ENCODE measurements around the gene NKPD1. TPM values are rescaled to one million over a fixed set of nuclear protein-coding genes. Genes with fewer than 3 reads are reported as not detected.

The NKPD1 gene
- total and polyA plus RNA-seq, 4 donors, result not detected

DNA sequence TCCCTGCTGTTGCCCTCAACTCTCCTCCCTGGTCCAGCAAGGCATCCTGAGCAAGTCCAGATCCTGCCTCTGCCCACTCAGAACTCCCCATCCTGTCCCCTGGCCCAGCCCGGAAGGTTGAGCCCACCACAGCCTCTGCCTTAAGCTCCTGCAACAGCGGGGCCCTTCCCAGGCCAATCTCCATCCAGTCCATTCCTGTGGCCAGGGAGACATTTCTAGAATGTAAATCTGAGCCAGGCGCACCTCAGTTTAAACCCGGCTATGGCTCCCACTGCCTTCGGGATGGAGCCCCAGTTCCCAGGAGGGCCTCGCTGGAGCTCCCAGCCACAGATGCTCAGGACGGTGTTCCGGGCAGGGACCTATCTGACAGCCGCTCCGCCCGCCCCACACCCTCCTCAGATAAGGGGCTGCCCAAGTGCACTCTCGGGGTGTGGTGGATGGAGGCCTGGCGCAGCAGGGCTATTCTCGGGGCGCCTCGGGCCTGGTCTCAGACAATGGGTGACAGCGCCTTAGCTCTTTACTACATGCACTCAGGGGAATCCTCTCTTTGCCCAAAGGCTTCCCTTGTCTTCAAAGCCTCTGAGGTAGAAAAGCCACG, 11.9 kb upstream of the NKPD1 start:
- TF ChIP-seq SP1 (IDR thresholded peaks at IDR 0.05) (no peak), RXRA (IDR thresholded peaks at IDR 0.05) (no peak), NR2F2 (IDR thresholded peaks at IDR 0.05) (no peak), RAD21 (IDR thresholded peaks at IDR 0.05) (no peak), HNF4A (conservative IDR thresholded peaks at IDR 0.05) (no peak), GABPA (IDR thresholded peaks at IDR 0.05 in 1 of 2, conservative IDR thresholded peaks at IDR 0.05 in 1 of 2) (no peak)
- TF ChIP-seq, protein P1, sequence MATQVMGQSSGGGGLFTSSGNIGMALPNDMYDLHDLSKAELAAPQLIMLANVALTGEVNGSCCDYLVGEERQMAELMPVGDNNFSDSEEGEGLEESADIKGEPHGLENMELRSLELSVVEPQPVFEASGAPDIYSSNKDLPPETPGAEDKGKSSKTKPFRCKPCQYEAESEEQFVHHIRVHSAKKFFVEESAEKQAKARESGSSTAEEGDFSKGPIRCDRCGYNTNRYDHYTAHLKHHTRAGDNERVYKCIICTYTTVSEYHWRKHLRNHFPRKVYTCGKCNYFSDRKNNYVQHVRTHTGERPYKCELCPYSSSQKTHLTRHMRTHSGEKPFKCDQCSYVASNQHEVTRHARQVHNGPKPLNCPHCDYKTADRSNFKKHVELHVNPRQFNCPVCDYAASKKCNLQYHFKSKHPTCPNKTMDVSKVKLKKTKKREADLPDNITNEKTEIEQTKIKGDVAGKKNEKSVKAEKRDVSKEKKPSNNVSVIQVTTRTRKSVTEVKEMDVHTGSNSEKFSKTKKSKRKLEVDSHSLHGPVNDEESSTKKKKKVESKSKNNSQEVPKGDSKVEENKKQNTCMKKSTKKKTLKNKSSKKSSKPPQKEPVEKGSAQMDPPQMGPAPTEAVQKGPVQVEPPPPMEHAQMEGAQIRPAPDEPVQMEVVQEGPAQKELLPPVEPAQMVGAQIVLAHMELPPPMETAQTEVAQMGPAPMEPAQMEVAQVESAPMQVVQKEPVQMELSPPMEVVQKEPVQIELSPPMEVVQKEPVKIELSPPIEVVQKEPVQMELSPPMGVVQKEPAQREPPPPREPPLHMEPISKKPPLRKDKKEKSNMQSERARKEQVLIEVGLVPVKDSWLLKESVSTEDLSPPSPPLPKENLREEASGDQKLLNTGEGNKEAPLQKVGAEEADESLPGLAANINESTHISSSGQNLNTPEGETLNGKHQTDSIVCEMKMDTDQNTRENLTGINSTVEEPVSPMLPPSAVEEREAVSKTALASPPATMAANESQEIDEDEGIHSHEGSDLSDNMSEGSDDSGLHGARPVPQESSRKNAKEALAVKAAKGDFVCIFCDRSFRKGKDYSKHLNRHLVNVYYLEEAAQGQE (IDR thresholded peaks at IDR 0.05), result no peak
- TF ChIP-seq, protein P2, sequence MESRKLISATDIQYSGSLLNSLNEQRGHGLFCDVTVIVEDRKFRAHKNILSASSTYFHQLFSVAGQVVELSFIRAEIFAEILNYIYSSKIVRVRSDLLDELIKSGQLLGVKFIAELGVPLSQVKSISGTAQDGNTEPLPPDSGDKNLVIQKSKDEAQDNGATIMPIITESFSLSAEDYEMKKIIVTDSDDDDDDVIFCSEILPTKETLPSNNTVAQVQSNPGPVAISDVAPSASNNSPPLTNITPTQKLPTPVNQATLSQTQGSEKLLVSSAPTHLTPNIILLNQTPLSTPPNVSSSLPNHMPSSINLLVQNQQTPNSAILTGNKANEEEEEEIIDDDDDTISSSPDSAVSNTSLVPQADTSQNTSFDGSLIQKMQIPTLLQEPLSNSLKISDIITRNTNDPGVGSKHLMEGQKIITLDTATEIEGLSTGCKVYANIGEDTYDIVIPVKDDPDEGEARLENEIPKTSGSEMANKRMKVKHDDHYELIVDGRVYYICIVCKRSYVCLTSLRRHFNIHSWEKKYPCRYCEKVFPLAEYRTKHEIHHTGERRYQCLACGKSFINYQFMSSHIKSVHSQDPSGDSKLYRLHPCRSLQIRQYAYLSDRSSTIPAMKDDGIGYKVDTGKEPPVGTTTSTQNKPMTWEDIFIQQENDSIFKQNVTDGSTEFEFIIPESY (IDR thresholded peaks at IDR 0.05), result no peak
- Histone ChIP-seq H3K4me3 (ENCODE audit: low read depth in 1 of 3, low read length in 3 of 3) (no peak overlapping the region), H3K36me3 (ENCODE audit: control insufficient read depth in 4 of 4, insufficient read depth in 3 of 4, low read depth in 1 of 4, low read length in 3 of 4) (no peaks in the 10 kb centered on the region), H3K9ac (ENCODE audit: low read depth in 1 of 2, low read length in 2 of 2) (no peak overlapping the region), H3K27ac (ENCODE audit: low read depth in 1 of 2, low read length in 2 of 2) (no peak overlapping the region), H3K4me1 (ENCODE audit: control insufficient read depth in 4 of 4, insufficient read depth in 4 of 4, low read length in 3 of 4) (peaks cover 5 to 13% (median 7%) of the 10 kb centered on the region in 4 donors), H3K9me3 (ENCODE audit: control insufficient read depth in 4 of 4, low read length in 3 of 4) (no peaks in the 10 kb centered on the region), H3K27me3 (ENCODE audit: control insufficient read depth in 4 of 4, insufficient read depth in 4 of 4, low read length in 3 of 4) (no peaks in the 10 kb centered on the region)
- DNase-seq (ENCODE audit: low spot score), result no peak
- WGBS, result 92% methylated on average over 17 of the region's 18 CpGs

DNA sequence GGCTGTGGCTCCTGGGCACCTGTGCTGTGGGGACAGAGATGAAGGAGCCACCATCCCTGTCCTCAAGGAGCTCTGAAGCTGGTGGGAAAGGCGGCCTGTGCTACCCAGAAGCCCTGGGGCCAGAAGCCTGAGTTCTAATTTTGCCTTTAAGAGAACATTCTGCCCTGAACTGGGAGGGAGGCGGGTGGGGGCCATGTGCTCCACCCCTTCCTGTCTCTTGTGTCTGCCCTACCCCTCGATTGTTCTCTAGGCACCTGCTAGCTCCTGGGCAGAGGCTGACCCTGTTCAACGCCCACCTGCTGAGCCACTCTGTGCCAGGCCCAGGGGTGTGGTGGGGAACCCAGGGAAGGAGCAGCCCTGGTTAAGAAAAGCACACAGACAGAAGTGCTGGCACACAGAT, 11.4 kb upstream of the NKPD1 start:
- no peaks in the 10 kb centered on the region for H3K27me3 ChIP-seq (ENCODE audit: control insufficient read depth in 4 of 4, insufficient read depth in 4 of 4, low read length in 3 of 4)
- H3K9me3 ChIP-seq (ENCODE audit: control insufficient read depth in 4 of 4, low read length in 3 of 4), result no peaks in the 10 kb centered on the region
- no peak overlapping the region for H3K9ac ChIP-seq (ENCODE audit: low read depth in 1 of 2, low read length in 2 of 2)
- peaks cover under 1 to 7% (median 2%) of the 10 kb centered on the region in 4 donors for H3K4me1 ChIP-seq (ENCODE audit: control insufficient read depth in 4 of 4, insufficient read depth in 4 of 4, low read length in 3 of 4)
- H3K4me3 ChIP-seq (ENCODE audit: low read depth in 1 of 3, low read length in 3 of 3), result no peak overlapping the region
- WGBS, result 76% methylated on average over 4 of the region's 4 CpGs
- H3K27ac ChIP-seq (ENCODE audit: low read depth in 1 of 2, low read length in 2 of 2), result no peak overlapping the region
- no peak for DNase-seq (ENCODE audit: low spot score)
- H3K36me3 ChIP-seq (ENCODE audit: control insufficient read depth in 4 of 4, insufficient read depth in 3 of 4, low read depth in 1 of 4, low read length in 3 of 4), result no peaks in the 10 kb centered on the region
- TF ChIP-seq, protein P1 (IDR thresholded peaks at IDR 0.05), result no peak
- TF ChIP-seq NR2F2 (IDR thresholded peaks at IDR 0.05) (no peak), EGR1 (IDR thresholded peaks at IDR 0.05; ENCODE audit: low read depth in 2 of 2) (no peak), SP1 (IDR thresholded peaks at IDR 0.05) (no peak), FOXA2 (IDR thresholded peaks at IDR 0.05) (no peak), HNF4A (conservative IDR thresholded peaks at IDR 0.05) (no peak), FOXA1 (IDR thresholded peaks at IDR 0.05) (no peak), TAF1 (conservative IDR thresholded peaks at IDR 0.05) (no peak), RXRA (IDR thresholded peaks at IDR 0.05) (no peak), JUND (IDR thresholded peaks at IDR 0.05) (no peak), GABPA (IDR thresholded peaks at IDR 0.05 in 1 of 2, conservative IDR thresholded peaks at IDR 0.05 in 1 of 2) (no peak), CTCF (IDR thresholded peaks at IDR 0.05; ENCODE audit: low read depth, low read length, missing input control) (no peak), HNF4G (IDR thresholded peaks at IDR 0.05) (no peak), YY1 (IDR thresholded peaks at IDR 0.05) (no peak)
- TF ChIP-seq, protein P3, sequence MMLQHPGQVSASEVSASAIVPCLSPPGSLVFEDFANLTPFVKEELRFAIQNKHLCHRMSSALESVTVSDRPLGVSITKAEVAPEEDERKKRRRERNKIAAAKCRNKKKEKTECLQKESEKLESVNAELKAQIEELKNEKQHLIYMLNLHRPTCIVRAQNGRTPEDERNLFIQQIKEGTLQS (IDR thresholded peaks at IDR 0.05), result no peak
- TF ChIP-seq, protein P2 (IDR thresholded peaks at IDR 0.05), result no peak
- TF ChIP-seq, protein P4, sequence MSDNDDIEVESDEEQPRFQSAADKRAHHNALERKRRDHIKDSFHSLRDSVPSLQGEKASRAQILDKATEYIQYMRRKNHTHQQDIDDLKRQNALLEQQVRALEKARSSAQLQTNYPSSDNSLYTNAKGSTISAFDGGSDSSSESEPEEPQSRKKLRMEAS (IDR thresholded peaks at IDR 0.05), result no peak
